Fibroblast of lung (primary cell): ENCODE results near the gene SLC26A1. TPM values are rescaled to one million over a fixed set of nuclear protein-coding genes. Genes with fewer than 3 reads are reported as not detected.

ENCODE experiments used
- DNase-seq, 2 donors: peaks; one replicate each; pipeline versions ENCODE4 v3.0.0 to v3.0.0-alpha.2; 2010; ENCODE audit warnings: low read depth in 2 of 2
- H2AFZ ChIP-seq: 2 replicates; pipeline ENCODE4 v1.5.1; 2012; ENCODE audit warnings: low read length, control low read depth, inconsistent platforms
- H3K27ac ChIP-seq: 2 replicates; pipeline ENCODE4 v1.5.1; 2011; ENCODE audit warnings: low read length, control low read depth; ENCODE audit not compliant: insufficient read depth
- H3K27me3 ChIP-seq: 2 replicates; pipeline ENCODE4 v1.5.1; 2011; ENCODE audit warnings: mild to moderate bottlenecking, low read length; ENCODE audit not compliant: control insufficient read depth, insufficient read depth
- H3K36me3 ChIP-seq: 2 replicates; pipeline ENCODE4 v1.5.1; 2011; ENCODE audit warnings: low read length; ENCODE audit not compliant: control insufficient read depth, insufficient read depth
- H3K4me1 ChIP-seq: 2 replicates; pipeline ENCODE4 v1.5.1; 2011; ENCODE audit warnings: low read length; ENCODE audit not compliant: control insufficient read depth, insufficient read depth; ENCODE audit errors: extremely low read depth
- H3K4me2 ChIP-seq: 2 replicates; pipeline ENCODE4 v1.5.1; 2011; ENCODE audit warnings: low read length, control low read depth; ENCODE audit not compliant: insufficient read depth; ENCODE audit errors: extremely low read depth
- H3K4me3 ChIP-seq, 4 experiments: fragments of 200-600 bp in 1 of 4; sonication (generic) in 1 of 4; replicated peaks in 1 of 4; 2 replicates each; pipeline ENCODE4 v1.5.1; 2011 to 2016; ENCODE audit warnings: low read length in 4 of 4, low read depth in 3 of 4, mild to moderate bottlenecking in 3 of 4, control low read depth in 2 of 4, inconsistent platforms in 1 of 4, mixed read lengths in 1 of 4; ENCODE audit not compliant: insufficient read depth in 1 of 4; ENCODE audit errors: control extremely low read depth in 1 of 4
- H3K79me2 ChIP-seq: 2 replicates; pipeline ENCODE4 v1.5.1; 2012; ENCODE audit warnings: mild to moderate bottlenecking, low read length, inconsistent platforms; ENCODE audit not compliant: control insufficient read depth, insufficient read depth
- H3K9ac ChIP-seq: 2 replicates; pipeline ENCODE4 v1.5.1; 2011; ENCODE audit warnings: mild to moderate bottlenecking, low read length, control low read depth; ENCODE audit not compliant: insufficient read depth
- H3K9me3 ChIP-seq: 2 replicates; pipeline ENCODE4 v1.5.1; 2012; ENCODE audit warnings: low read depth, low read length; ENCODE audit not compliant: control insufficient read depth, insufficient read depth
- H4K20me1 ChIP-seq: 2 replicates; pipeline ENCODE4 v1.5.1; 2011; ENCODE audit warnings: low read length; ENCODE audit not compliant: control insufficient read depth, insufficient read depth; ENCODE audit errors: extremely low read depth
- EZH2 ChIP-seq: IDR thresholded peaks from 2 replicates; pipeline ENCODE4 v1.5.1; 2012; ENCODE audit warnings: low read length, control low read depth, mild to moderate bottlenecking; ENCODE audit errors: missing control alignments
- polyA plus RNA-seq, 2 donors: library from polyadenylated mRNA; depleted of rRNA in 1 of 2; stranded (reverse) in 1 of 2; unstranded in 1 of 2; fragments of >200 nt; gene quantifications; 2 replicates each; pipeline ENCODE4 v1.2.1, GENCODE V29; 2011 to 2012; ENCODE audit warnings: missing spikeins in 1 of 2
- total RNA-seq: library from RNA; depleted of rRNA; stranded (reverse); fragments of >200 nt; gene quantifications from 2 replicates; pipeline ENCODE4 v1.2.1, GENCODE V29; 2014
- TF ChIP-seq, protein P1 (sequence below), 2 donors: IDR thresholded peaks in 1 of 2; conservative IDR thresholded peaks in 1 of 2; 1 replicate in 1 of 2; 2 replicates in 1 of 2; pipeline ENCODE4 v1.5.1; 2011 to 2012; ENCODE audit warnings: low read length in 2 of 2, control low read depth in 1 of 2, inconsistent platforms in 1 of 2, low read depth in 1 of 2, mild to moderate bottlenecking in 1 of 2

The SLC26A1 gene
- total and polyA plus RNA-seq, 2 donors (not counting 1 experiment from before 2014, with no cell fraction given) = 0.05 to 0.33 TPM

DNA sequence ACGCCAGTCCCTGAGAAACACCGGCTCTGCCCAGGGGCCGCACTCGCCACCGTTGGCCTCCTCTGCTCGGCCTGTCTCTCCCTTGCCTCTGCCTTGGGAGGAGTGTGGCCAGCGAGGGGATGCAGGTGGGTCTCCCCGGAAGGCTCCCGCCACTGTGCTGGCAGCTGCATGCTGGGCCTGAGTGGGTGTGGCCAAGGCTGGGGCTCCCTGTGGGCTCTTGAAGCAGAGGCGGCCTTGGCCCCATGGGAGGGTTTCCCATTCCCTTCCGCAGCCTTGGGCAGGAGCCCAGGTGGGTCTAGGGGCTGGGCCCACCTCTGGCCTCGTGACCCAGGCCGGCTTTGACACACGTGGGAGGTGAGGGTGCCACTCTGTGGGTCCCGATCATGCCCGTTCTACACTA, 37.4 kb upstream of the SLC26A1 start:
- Histone ChIP-seq H3K4me1 (peaks cover 2% of the 10 kb centered on the region), H2AFZ (no peak overlapping the region), H3K9ac (no peak overlapping the region), H3K4me2 (no peak overlapping the region), H3K27me3 (no peaks in the 10 kb centered on the region), H3K79me2 (no peaks in the 10 kb centered on the region), H4K20me1 (no peaks in the 10 kb centered on the region), H3K4me3 (no peak overlapping the region), H3K9me3 (no peaks in the 10 kb centered on the region), H3K36me3 (peaks cover 1% of the 10 kb centered on the region), H3K27ac (no peak overlapping the region)
- no peak for TF ChIP-seq EZH2
- TF ChIP-seq, protein P1, sequence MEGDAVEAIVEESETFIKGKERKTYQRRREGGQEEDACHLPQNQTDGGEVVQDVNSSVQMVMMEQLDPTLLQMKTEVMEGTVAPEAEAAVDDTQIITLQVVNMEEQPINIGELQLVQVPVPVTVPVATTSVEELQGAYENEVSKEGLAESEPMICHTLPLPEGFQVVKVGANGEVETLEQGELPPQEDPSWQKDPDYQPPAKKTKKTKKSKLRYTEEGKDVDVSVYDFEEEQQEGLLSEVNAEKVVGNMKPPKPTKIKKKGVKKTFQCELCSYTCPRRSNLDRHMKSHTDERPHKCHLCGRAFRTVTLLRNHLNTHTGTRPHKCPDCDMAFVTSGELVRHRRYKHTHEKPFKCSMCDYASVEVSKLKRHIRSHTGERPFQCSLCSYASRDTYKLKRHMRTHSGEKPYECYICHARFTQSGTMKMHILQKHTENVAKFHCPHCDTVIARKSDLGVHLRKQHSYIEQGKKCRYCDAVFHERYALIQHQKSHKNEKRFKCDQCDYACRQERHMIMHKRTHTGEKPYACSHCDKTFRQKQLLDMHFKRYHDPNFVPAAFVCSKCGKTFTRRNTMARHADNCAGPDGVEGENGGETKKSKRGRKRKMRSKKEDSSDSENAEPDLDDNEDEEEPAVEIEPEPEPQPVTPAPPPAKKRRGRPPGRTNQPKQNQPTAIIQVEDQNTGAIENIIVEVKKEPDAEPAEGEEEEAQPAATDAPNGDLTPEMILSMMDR (conservative IDR thresholded peaks at IDR 0.05 in 1 of 2, IDR thresholded peaks at IDR 0.05 in 1 of 2; ENCODE audit: low read depth in 1 of 2, low read length in 2 of 2) = no peak
- DNase-seq = no peak

DNA sequence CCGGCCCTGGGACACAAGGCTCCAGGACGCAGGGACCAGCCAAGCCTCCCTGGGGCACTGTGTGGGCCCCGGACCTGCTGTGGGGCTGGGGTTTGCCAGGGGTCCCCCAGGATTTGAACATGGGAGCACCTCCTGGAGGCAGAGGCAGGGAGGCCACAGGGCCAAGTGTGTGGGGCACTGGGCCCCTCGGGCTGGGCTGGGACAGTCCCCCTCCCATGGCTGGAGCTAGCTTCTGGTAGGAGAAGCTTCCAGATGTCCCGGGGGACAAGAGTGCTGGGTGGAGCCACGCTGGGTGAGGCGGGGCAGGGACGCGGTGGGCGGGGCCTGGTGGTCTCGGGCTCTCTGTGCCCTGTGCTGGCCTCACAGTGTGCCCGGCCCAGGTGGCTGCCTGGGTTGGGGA, 36.8 kb upstream of the SLC26A1 start:
- peaks cover 2% of the 10 kb centered on the region for H3K36me3 ChIP-seq
- no peaks in the 10 kb centered on the region for H3K27me3 ChIP-seq
- H3K4me1 ChIP-seq = peaks cover 2% of the 10 kb centered on the region
- H2AFZ ChIP-seq = no peak overlapping the region
- H3K9ac ChIP-seq = no peak overlapping the region
- no peak overlapping the region for H3K27ac ChIP-seq
- no peaks in the 10 kb centered on the region for H3K9me3 ChIP-seq
- no peaks in the 10 kb centered on the region for H4K20me1 ChIP-seq
- H3K4me2 ChIP-seq = no peak overlapping the region
- no peak for DNase-seq
- no peak for TF ChIP-seq EZH2
- TF ChIP-seq, protein P1 (conservative IDR thresholded peaks at IDR 0.05 in 1 of 2, IDR thresholded peaks at IDR 0.05 in 1 of 2; ENCODE audit: low read depth in 1 of 2, low read length in 2 of 2) = no peak
- H3K79me2 ChIP-seq = no peaks in the 10 kb centered on the region
- no peak overlapping the region for H3K4me3 ChIP-seq

DNA sequence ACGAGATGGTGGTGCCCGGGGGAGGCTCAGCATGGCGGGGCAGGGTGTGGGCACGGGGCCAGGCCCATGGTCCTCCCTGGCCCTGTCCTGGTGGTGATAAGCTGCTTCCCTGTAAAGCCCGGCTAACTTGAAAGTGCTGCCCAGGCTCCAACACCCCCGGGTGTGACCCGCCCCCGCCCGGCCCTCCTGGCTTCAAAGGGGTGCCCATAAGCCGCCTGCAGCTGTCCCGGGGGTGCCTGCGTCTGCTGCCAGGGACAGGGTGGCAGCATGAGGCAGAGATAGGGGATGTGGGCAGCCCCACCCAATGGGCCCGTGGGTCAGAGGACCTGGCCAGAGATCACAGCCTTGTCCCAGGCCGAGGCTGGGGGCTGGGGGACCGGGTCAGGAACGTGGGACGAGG, 36.3 kb upstream of the SLC26A1 start:
- Histone ChIP-seq H3K36me3 (peaks cover 2% of the 10 kb centered on the region), H3K4me2 (no peak overlapping the region), H3K4me1 (peaks cover 2% of the 10 kb centered on the region), H3K4me3 (no peak overlapping the region), H3K79me2 (no peaks in the 10 kb centered on the region), H3K27me3 (no peaks in the 10 kb centered on the region), H4K20me1 (no peaks in the 10 kb centered on the region), H2AFZ (no peak overlapping the region), H3K9ac (no peak overlapping the region), H3K27ac (no peak overlapping the region), H3K9me3 (no peaks in the 10 kb centered on the region)
- no peak for DNase-seq
- TF ChIP-seq EZH2 = no peak
- TF ChIP-seq, protein P1 (conservative IDR thresholded peaks at IDR 0.05 in 1 of 2, IDR thresholded peaks at IDR 0.05 in 1 of 2; ENCODE audit: low read depth in 1 of 2, low read length in 2 of 2) = no peak
